OCI-M1 (cell line): ENCODE data around the gene RASAL1.

ENCODE experiments used
- DNase-seq: peaks from one replicate; lab custom pipeline; 2025; lab: John Stamatoyannopoulos, UW

Gene RASAL1, protein sequence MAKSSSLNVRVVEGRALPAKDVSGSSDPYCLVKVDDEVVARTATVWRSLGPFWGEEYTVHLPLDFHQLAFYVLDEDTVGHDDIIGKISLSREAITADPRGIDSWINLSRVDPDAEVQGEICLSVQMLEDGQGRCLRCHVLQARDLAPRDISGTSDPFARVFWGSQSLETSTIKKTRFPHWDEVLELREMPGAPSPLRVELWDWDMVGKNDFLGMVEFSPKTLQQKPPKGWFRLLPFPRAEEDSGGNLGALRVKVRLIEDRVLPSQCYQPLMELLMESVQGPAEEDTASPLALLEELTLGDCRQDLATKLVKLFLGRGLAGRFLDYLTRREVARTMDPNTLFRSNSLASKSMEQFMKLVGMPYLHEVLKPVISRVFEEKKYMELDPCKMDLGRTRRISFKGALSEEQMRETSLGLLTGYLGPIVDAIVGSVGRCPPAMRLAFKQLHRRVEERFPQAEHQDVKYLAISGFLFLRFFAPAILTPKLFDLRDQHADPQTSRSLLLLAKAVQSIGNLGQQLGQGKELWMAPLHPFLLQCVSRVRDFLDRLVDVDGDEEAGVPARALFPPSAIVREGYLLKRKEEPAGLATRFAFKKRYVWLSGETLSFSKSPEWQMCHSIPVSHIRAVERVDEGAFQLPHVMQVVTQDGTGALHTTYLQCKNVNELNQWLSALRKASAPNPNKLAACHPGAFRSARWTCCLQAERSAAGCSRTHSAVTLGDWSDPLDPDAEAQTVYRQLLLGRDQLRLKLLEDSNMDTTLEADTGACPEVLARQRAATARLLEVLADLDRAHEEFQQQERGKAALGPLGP

DNA sequence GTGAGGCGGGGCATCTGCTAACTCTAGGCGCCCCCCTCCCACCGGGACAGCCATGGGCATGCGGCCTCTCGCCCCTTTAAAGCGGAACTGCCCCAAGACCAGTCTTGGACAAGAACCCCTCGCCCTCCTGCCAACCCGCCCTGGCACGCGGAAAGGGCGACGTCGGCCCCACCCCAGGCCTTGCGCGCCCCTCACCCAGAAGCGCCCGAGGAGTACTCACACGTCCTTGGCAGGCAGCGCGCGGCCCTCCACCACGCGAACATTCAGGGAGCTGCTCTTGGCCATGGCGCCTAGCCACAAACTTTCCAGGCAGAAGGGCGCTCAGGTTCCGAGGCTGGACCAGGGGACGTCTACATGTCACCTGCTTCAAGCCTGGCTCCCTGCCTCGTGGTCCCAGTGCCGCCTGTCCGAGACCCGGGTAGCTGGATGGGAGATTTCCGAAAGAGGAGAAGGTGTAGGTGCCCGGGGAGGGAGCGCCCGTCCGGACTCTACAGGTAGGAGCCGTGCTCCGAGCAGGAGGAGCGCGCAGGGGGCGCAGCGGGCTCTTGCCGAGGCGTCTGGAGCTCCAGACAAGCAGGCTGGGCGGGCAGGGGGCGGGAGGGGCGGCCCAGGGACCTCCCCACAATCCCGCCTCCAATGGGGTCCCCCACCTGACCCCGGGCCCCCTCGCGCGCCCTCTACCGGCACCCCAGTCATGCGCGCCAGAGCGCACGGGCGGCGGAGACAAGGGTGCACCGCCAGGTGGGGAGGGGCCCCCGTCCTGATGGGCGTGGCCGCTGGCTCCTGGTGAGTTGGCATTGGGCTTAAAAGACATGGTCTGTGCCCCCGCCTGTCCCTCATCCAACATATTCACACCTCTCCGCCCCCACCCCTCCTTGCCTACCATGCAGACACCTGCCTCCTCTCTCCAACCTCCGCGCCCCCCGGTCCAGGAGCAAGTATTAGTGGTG, at the start of gene RASAL1:
Gene RASAL1, minus strand, starts transcription at position 584 of the 950 bp plus-strand sequence. Its CDS starts 299 bp downstream, at position 285.
- DNase-seq = peak; percentile 54

DNA sequence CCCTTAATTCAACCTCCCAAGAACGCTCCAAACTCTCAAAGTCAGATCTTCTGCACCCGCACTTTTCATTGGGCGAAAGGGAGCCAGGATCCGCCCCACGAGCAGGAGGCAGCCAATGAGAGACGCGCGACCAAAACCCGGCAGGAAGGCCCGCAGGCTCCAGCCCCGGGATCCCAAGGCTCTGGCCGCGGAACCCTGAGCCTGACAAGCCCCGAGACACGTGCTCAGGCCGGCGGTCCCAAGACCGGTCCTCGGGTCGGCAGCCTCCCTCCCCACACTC, 49.3 kb upstream of the RASAL1 start:
- peak; percentile 95 for DNase-seq

DNA sequence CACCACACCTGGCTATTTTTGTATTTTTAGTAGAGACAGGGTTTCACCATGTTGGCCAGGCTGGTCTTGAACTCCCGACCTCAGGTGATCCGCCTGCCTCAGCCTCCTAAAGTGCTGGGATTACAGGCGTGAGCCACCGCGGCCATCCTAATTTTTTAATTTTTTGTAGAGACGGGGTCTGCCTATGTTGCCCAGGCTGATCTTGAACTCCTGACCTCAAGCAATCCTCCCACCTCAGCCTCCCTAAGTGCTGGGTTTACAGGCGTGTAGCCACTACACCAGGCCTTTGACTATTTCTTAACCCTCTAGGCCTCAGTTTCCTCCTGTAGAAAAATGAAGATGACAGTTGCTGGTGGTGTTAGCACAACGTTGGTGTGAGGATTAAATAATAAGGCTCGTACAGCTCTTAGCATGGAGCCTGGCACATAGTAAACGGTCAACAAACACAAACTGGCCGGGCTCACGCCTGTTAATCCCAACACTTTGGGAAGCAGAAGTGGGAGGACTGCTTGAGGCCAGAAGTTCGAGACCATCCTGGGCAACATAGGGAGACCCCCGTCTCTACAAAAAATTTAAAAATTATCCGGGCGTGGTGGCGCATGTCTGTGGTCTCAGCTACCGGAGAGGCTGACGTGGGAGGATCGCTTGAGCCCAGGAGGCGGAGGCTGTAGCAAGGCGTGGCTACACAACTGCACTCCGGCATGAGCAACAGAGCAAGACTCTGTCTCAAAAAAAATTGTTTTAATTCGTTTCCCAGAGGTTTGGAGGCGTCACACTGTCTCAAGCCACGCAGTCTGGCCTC, 48.7 kb upstream of the RASAL1 start:
- peak; percentile 95 for DNase-seq

DNA sequence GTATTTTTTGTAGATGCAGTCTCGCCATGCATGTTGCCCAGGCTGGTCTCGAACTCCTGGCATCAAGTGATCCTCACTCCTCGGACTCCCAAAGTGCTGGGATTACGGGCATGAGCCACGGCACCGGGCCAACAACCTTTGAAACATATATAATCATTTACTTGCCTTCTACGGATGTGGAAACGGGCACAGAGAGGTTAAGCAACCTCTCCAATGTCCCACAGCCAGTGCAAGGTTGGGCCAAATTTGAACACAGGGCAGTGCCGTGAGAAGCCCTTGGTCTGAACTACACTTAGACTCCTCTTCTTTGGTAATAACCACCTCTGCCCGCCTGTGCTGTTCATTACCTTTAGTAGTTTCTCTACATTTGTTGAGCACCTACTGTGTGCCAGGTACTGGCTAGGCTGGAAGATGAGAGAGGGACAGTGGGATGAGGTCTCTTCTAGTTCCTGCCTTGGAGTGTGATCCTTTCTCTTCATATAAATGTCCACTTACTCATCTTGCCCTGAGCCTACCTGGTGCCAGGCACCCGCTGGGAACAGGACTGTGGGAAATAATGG, 47.5 kb upstream of the RASAL1 start:
- no peak for DNase-seq

DNA sequence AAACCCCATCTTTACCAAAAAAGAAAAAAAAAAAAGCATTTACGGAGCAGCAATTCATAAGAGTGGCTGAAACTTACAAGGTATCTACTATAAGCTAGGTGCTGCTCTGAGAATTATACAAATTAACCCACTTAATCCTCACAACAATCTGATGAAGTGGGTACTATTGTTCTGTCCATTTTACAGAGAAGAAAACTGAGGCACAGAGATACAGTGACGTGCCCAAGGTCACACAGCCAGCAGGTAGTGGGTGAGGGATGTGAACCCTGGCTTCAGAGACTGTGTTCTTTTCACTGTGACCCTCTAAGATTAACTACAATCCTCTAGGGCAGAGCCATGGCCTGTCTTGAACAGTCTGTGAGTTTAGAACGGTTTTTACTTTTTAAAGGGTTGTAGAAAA, 46.4 kb upstream of the RASAL1 start:
- DNase-seq = no peak

DNA sequence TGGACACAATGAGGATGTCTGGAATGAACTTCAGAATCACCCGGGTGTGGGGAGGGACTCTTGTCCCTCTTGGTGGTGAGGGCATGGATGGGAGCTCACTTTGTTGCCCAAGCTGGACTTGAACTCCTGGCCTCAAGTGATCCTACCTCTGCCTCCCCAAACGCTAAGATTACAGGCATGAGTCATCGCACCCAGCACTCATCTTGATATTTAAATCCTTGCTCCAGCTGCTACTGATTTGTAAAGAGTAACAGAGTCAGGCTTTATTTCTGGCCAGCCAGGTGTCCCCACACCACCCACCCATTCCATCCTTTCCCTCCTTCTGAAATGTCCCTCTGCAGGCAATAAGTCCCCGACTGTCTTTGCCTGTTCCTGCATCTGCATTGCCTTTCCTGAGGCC, 44.8 kb upstream of the RASAL1 start:
- DNase-seq = no peak

DNA sequence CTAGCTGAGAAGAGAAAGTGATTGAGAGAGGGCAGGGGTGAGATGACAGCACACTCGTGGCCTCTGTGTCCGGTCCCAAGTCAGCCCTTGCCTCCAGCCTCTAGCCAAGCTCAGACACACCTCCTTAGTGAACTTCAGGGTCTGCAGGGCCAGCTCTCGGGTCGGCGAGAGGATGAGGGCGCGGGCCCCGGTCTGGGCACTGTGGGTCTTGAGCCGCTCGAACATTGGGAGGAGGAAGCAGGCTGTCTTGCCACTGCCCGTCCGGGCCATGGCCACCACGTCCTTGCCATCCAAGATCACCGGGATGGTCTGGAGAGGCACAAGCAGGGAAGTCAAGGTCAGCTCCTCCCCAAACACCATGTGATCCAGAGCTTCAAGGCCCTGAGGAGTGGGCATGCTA, 43.5 kb upstream of the RASAL1 start:
- no peak for DNase-seq

DNA sequence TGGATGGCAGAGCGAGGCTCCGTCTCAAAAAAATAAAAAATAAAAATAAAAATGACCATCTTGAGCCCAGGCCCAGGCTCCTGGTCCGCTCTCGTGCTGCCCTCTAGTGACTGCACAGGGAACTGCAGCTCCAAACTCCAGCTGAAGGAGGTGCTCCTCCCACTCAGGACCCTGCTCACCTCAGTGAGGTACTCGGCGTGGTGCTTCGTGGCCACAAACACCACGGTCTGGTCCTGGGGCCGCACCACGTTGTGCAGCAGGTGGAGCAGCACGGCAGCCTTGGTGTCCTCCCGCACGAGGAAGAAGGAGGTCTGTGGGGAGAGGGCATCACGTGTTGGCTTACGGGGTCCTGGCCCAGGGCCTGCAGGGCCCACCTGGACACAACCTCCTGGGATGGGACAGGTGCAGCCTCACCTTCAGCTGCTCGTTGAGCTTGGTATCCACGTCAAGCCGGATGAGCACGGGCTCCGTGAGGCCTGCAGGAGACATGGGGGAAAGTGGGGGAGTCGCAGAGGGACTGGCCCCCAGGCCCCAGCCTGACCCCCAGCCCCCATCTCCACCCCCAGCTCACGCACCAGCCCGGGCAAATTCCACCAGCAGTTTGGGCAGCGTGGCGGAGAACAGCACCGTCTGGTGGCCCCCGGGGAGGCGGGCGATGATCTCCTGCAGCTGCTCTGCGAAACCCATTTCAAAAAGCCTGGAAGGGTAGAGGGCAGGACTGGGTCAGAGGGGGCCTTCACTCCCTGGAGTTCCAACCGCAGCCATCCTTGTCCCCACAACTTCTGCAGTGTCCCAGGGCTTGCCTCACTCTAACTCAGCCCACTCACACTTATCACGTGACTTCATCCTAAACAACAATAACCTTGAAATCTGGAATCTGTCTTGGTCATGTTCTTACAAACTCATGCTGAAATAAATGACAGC, 39.2 kb upstream of the RASAL1 start:
- peak; percentile 72 for DNase-seq

DNA sequence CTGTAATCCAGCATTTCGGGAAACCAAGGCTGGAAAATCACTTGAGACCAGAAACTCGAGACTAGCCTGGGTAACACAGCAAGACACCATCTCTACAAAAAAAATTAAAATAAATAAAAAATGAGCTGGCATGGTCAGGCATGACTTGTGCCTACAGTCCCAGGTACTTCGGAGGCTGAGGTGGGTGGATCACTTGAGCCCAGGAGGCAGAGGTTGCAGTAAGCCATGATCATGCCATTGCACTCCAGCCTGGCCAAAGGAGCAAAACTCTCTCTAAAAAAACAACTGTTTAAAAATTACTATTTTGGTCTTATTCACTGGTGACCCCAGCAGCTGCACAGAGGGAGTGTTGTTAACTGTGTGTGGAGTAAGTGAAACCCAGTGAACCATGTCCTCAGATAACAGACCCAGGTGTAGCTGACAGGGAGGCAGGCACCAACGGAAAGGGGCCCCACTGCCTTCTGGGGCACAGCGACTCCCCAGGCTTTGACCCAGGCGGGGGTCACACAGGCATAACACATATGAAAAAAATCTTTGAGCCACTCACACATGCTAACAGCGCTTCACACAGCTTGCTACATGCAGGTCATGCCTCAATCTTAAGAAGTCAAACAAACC, 37.6 kb upstream of the RASAL1 start:
- DNase-seq = no peak

DNA sequence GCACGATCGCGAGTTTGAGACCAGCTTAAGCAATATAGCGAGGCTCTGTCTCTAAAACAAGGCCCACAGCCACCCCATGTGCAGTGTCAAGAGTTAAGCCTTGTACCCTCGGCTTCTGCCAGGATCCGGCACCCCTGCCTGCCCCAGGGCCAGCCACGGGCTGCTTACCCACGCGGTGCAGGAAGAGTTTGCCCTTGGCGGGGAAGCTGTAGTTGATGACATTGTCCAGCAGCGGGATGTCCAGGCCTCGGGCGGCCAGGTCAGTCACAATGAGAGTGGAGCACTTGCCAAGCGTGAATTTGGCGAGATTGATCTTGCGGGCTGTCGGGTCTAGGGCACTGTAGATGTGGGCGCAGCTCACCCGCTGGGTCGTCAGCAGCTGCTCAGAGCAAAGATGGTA, 36.6 kb upstream of the RASAL1 start:
- no peak for DNase-seq

DNA sequence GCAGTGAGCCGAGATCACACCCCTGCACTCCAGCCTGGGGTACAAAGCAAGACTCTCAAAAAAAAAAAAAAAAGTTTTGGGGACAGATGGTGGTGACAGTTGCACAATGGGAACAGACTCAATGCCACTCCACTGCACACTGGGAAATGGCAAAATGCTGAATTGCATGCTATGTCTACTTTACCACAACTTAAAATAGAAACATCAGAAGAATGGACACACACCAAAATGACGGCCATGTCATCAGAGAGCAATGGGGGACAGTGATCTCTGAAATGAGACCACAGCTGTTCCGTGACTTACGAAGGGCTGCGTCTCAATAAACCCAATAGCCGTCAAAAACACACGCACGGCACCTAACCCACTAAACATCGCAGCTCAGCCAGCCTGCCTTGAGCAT, 36.0 kb upstream of the RASAL1 start:
- DNase-seq = no peak

DNA sequence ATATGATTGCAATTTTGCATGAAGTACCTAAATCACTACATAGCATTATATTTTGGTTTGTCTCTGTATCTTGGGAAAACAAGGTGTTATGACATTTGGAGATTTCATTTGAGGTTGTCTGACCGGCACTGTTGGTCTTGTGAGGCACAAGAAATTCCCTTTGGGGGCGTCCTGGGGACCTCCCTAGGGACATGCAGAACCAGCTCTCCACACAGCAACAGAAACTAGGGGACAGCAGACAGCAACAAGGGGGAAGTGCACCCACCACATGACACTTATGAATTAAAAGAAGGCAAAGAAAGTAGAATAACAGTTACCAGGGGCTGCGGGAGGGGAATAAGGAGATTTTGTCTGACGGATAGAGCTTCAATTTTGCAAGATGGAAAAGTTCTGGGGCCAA, 35.4 kb upstream of the RASAL1 start:
- no peak for DNase-seq

DNA sequence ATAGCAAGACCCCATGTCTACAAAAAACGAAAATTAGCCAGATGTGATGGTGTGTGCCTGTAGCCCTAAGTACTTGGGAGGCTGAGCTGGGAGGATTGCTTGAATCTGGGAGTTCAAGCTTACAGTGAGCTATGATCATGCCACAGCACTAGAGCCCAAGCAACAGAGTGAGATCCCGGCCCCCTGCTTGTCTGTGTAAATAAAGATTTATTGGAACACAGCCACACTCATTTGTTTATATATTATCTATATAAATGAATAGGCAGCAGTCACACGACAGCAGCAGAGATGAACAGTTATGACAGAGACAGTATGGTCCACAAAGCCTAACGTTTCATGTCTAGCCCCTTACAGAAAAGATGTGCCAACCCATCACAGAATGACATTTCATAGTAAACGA, 34.9 kb upstream of the RASAL1 start:
- DNase-seq = no peak

DNA sequence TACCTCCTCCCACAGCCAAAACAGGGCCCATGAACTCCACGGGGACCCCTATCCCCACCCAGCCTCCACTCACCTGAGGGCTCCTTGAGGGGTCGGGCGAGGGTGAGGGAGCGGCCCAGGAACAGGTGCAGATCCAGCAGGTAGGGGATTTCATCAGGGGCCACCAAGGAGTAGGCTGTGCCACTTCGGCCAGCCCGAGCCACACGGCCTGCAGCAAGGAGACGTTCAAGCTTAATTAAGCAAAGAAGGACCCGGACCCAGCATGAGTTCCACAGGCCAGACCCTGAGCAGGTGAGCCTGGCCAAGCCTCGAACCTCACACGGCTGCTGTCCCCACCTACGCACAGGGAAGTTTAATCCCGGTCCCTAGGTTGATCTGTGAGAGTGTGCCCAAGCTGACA, 34.1 kb upstream of the RASAL1 start:
- DNase-seq = no peak

DNA sequence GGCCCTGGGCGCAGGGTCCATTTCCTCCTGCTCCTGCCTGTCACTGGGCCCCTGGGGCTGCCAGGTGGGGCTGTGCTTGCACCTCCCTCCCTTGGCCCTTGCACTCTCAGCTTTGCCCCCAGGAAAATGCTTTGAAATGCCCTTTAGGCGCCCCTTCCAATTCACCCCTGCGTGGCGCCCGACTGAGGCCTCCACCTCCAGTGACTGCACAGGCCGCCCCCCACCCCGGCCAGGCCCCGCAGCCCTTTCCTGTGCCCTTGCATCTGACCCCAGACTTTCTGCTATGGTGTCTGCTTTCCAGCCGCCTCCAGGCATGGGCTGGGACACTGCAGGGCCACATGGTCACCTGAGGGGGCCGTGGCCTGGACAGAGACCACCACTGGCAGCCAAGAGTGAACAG, 32.3 kb upstream of the RASAL1 start:
- DNase-seq = no peak

DNA sequence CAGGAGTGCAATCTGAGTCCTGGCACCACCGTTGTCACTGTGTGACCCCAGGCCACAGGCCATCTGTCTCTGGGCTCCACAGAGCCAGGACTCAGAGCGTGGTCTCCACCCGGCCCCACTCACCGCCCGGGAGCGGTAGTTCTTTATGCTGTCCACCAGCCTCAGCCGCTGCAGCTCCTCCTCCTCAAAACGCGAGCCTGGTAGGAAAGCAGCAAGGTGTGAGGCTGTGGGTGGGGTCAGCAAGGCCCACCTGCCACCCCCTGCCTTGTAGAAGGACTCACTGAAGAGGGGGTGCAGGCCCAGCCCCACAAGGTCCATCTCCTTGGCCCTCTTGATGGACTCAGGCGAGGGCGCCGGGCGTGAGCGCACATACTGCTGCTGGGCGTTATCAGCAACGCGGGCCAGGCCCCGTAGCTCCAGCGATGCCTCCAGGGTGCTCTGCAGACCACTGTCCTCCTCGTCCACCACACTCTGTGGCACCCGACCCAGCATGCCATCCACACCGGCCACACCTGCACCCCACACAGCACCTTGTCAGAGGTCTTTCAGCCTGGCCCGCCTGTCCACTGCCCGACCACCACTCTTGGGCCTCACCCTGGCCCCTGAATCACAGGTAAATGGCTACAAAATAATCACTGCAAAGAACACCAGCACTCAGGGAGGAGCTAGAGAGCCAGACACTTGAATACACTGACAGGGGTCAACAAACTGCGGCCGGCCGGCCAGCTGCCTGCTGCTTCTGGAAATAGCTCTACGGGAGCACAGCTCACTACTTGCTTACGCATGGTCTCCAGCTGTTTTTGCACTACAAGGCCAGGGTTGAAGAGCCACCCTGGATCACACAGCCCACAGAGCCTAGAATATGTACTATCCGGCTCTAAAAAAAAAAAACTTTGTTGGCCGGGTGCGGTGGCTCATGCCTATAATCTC, 30.2 kb upstream of the RASAL1 start:
- DNase-seq = no peak

DNA sequence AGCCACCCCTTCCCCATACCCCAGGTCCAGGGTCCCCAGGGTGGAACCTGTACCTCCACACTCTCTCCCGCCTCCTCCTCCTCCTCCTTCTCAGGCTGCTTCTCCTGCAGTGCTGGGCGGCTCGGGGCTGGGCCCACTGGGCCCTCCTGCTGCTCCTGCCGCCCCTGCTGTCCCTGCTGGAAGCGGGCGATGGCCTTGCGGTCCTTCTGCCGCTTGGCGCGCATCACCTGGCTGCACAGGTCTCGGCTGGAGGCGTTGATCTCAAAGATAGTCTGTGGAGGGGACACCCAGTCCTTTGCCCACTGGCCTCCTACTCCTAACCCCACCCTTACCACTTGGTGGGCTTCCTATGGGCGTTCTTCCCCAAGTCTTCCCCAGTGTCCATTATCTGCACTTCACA, 28.5 kb upstream of the RASAL1 start:
- no peak for DNase-seq

DNA sequence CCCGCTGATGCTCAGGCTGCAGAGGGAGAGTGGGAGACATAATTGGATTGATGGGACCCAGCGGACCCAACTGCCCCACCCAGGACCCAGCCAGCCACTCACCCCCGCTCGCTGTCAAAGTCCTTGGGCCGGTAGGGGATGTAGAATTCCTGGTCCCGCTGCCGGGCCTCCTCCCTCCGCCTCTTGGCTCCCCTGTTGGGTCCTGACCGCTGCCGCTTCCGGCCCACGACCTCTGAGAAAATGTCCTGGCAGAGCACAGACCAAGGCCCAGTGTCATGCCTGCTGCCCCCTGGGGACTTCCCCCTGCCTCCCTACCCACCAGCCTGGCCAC, 27.4 kb upstream of the RASAL1 start:
- no peak for DNase-seq
